Transverse colon (tissue), 4 donors: ENCODE data around the gene PDLIM1. TPM values are rescaled to one million over a fixed set of nuclear protein-coding genes. Genes with fewer than 3 reads are reported as not detected.

ENCODE experiments used
- DNase-seq: peaks from one replicate; pipeline ENCODE4 v3.0.0-alpha.2; 2019
- H3K27ac ChIP-seq, 4 donors: fragments of 200-600 bp; sonication (generic); 2 replicates each; pipeline ENCODE4 v1.5.1; 2016 to 2018; ENCODE audit warnings: inconsistent platforms in 4 of 4
- H3K27me3 ChIP-seq: fragments of 200-600 bp; sonication (generic); 2 replicates; pipeline ENCODE4 v1.5.1; 2017; ENCODE audit warnings: inconsistent platforms
- H3K36me3 ChIP-seq, 4 donors: fragments of 200-600 bp; sonication (generic); 2 replicates each; pipeline ENCODE4 v1.5.1; 2017 to 2019; ENCODE audit warnings: inconsistent platforms in 4 of 4
- H3K4me1 ChIP-seq, 4 donors: fragments of 200-600 bp; sonication (generic); 2 replicates each; pipeline ENCODE4 v1.5.1; 2017 to 2020; ENCODE audit warnings: inconsistent platforms in 4 of 4
- H3K4me3 ChIP-seq, 4 donors: fragments of 200-600 bp; sonication (generic); 1 replicate in 1 of 4; 2 replicates in 3 of 4; pipeline versions ENCODE4 v1.5.1 to v1.6.1; 2017 to 2019; ENCODE audit warnings: inconsistent platforms in 4 of 4
- H3K9me3 ChIP-seq, 2 donors: fragments of 200-600 bp; sonication (generic); 2 replicates each; pipeline ENCODE4 v1.5.1; 2017 to 2019; ENCODE audit warnings: inconsistent platforms in 2 of 2
- CTCF ChIP-seq, 5 experiments: fragments of 200-600 bp in 3 of 5; fragments of 450-650 bp in 2 of 5; sonication (generic) in 3 of 5; IDR thresholded peaks; 1 replicate in 2 of 5; 2 replicates in 3 of 5; pipeline ENCODE4 v1.5.1; 2016 to 2017; ENCODE audit warnings: antibody characterized with exemption in 5 of 5, inconsistent platforms in 3 of 5, mild to moderate bottlenecking in 2 of 5, moderate library complexity in 1 of 5
- EP300 ChIP-seq: sonication (generic); formaldehyde crosslinking; IDR thresholded peaks from one replicate; pipeline ENCODE4 v1.6.1; 2017; ENCODE audit warnings: antibody characterized with exemption, low read depth
- POLR2A ChIP-seq: fragments of 450-650 bp; IDR thresholded peaks from one replicate; pipeline ENCODE4 v1.6.1; 2016; ENCODE audit warnings: antibody characterized with exemption, mild to moderate bottlenecking, moderate library complexity
- POLR2AphosphoS5 ChIP-seq, 3 donors: sonication (generic); formaldehyde crosslinking; IDR thresholded peaks; one replicate each; pipeline ENCODE4 v1.6.1; 2016; ENCODE audit warnings: antibody characterized with exemption in 3 of 3
- WGBS, 2 donors: methylation state at CpG; one replicate each; pipeline ENCODE4 v1.1.5; 2018; ENCODE audit warnings: low coverage in 1 of 2; 5-methylcytosine and 5-hydroxymethylcytosine counted together
- in situ Hi-C, 4 donors: fragments of 200-750 bp; cut with MboI; loops; one replicate each; pipeline versions ENCODE4 v1.15.0 to v1.15.1; 2017; ENCODE audit warnings: low sequenced_read_pairs in 3 of 4, low pct_ligation_motif_present in 1 of 4, low pct_unique_long_range_greater_than_20kb in 1 of 4
- intact Hi-C: fragments of 100-400 bp; cut with DNase I; formaldehyde crosslinking; loops from one replicate; pipeline ENCODE4 v1.15.1; 2023; ENCODE audit warnings: low total_unique reads
- total RNA-seq, 4 donors: library from RNA; depleted of rRNA; stranded (reverse); fragments of >200 nt; gene quantifications; one replicate each; pipeline ENCODE4 v1.1.0, GENCODE V29; 2016

The PDLIM1 gene
- total RNA-seq, 4 donors from 2014 or later: 201 to 259 (median 225) TPM

DNA sequence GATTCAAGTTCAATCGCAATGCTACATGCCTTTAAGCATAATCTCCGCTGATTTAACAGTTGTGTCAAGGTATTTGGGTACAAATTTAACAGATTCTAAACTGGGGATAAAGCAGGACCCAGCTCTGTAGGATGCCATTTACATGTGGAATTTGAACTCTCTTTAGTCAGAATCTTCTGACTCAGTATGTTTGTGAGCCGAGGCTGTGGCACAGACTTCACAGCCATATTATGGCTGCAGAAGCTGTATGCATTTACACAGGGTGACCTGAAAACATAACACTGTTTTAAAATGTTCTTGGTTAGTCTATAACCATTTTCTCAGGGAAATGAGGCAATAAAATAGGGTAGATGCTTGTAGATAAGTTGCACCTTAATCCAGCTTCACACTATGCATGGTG lies 8.7 kb downstream of the PDLIM1 start:
- no peaks in the 10 kb centered on the region for H3K27me3 ChIP-seq
- TF ChIP-seq POLR2AphosphoS5 (IDR thresholded peaks at IDR 0.05) (peak in 1 of 3 donors; percentile 38), CTCF (IDR thresholded peaks at IDR 0.05) (no peak)
- no peak overlapping the region for H3K4me3 ChIP-seq
- in situ Hi-C loops (no loop called here), intact Hi-C loops (no loop called here)
- H3K27ac ChIP-seq: peak overlapping the region; percentile 88 to 99 (median 91)
- no peaks in the 10 kb centered on the region for H3K9me3 ChIP-seq
- H3K4me1 ChIP-seq: peaks cover 45 to 98% (median 84%) of the 10 kb centered on the region in 4 donors
- 43 to 66% methylated on average over 3 of the region's 3 CpGs for WGBS, 2 donors
- no peak for DNase-seq
- no peaks in the 10 kb centered on the region for H3K36me3 ChIP-seq

GRCh38 chr10:95281206-95281605 lies 9.6 kb downstream of the PDLIM1 start:
- H3K27me3 ChIP-seq: no peaks in the 10 kb centered on the region
- peak overlapping the region; percentile 88 to 99 (median 91) for H3K27ac ChIP-seq
- intact Hi-C loops: no loop called here
- in situ Hi-C loops: no loop called here
- H3K4me3 ChIP-seq: no peak overlapping the region
- no peak for TF ChIP-seq EP300
- TF ChIP-seq POLR2A: no peak
- no peak for TF ChIP-seq POLR2AphosphoS5 (IDR thresholded peaks at IDR 0.05)
- TF ChIP-seq CTCF (IDR thresholded peaks at IDR 0.05): no peak
- no peaks in the 10 kb centered on the region for H3K9me3 ChIP-seq
- WGBS, 2 donors: 54 to 67% methylated on average over 1 to 2 of the region's 2 CpGs
- no peak for DNase-seq
- H3K4me1 ChIP-seq: peaks cover 44 to 98% (median 85%) of the 10 kb centered on the region in 4 donors
- H3K36me3 ChIP-seq: no peaks in the 10 kb centered on the region

- 14 to 39% methylated on average over 1 to 2 of the region's 2 CpGs for WGBS, 2 donors
- Histone ChIP-seq H3K27ac (peak overlapping the region; percentile 88 to 99 (median 91)), H3K4me1 (peaks cover 48 to 98% (median 87%) of the 10 kb centered on the region in 4 donors), H3K36me3 (no peaks in the 10 kb centered on the region), H3K27me3 (no peaks in the 10 kb centered on the region), H3K9me3 (no peaks in the 10 kb centered on the region), H3K4me3 (no peak overlapping the region)
- intact Hi-C loops (no loop called here), in situ Hi-C loops (no loop called here)
- no peak for DNase-seq
- TF ChIP-seq POLR2A (no peak), CTCF (IDR thresholded peaks at IDR 0.05) (no peak), POLR2AphosphoS5 (IDR thresholded peaks at IDR 0.05) (no peak), EP300 (no peak)
These were observed 10.2 kb downstream of the PDLIM1 start for GRCh38 chr10:95280637-95281036.

GRCh38 chr10:95279042-95279820 lies 11.6 kb downstream of the PDLIM1 start:
- Histone ChIP-seq H3K4me3 (no peak overlapping the region), H3K27ac (peak overlapping the region; percentile 88 to 99 (median 91)), H3K36me3 (no peaks in the 10 kb centered on the region), H3K4me1 (peaks cover 61 to 98% (median 90%) of the 10 kb centered on the region in 4 donors), H3K9me3 (no peaks in the 10 kb centered on the region), H3K27me3 (no peaks in the 10 kb centered on the region)
- in situ Hi-C loops: no loop called here
- TF ChIP-seq POLR2A: no peak
- no peak for TF ChIP-seq POLR2AphosphoS5 (IDR thresholded peaks at IDR 0.05)
- no peak for TF ChIP-seq EP300
- no peak for TF ChIP-seq CTCF (IDR thresholded peaks at IDR 0.05)
- intact Hi-C loops: no loop called here
- WGBS, 2 donors: 47 to 48% methylated on average over 4 of the region's 4 CpGs
- no peak for DNase-seq
